CD14-positive monocyte (primary cell): ENCODE measurements around the gene INS. TPM values are rescaled to one million over a fixed set of nuclear protein-coding genes. Genes with fewer than 3 reads are reported as not detected.
"Not testable (repeated sequence)": the region's sequence is repeated elsewhere in the genome, so short reads cannot be mapped to it uniquely, and the experiment has no call there.

Experiments used
- DNase-seq, 3 donors: peaks; one replicate each; pipeline ENCODE4 v3.0.0-alpha.2; 2011 to 2022
- H2AFZ ChIP-seq: 2 replicates; pipeline ENCODE4 v1.6.0; 2012; ENCODE audit warnings: mild to moderate bottlenecking, low read depth, low read length, inconsistent platforms; ENCODE audit not compliant: insufficient read depth, poor library complexity, severe bottlenecking
- H3K27ac ChIP-seq, 2 donors: 1 replicate in 1 of 2; 2 replicates in 1 of 2; pipeline ENCODE4 v1.5.1; 2012 to 2013; ENCODE audit warnings: low read length in 2 of 2, control low read depth in 1 of 2, inconsistent platforms in 1 of 2, low read depth in 1 of 2, mild to moderate bottlenecking in 1 of 2
- H3K27me3 ChIP-seq, 2 donors: one replicate each; pipeline versions ENCODE4 v1.6.0 to v1.6.1; 2011 to 2013; ENCODE audit warnings: low read length in 2 of 2; ENCODE audit not compliant: control insufficient read depth in 2 of 2, insufficient read depth in 2 of 2
- H3K36me3 ChIP-seq, 2 donors: replicated peaks in 1 of 2; 1 replicate in 1 of 2; 2 replicates in 1 of 2; pipeline versions ENCODE4 v1.5.1 to v1.6.1; 2012 to 2013; ENCODE audit warnings: low read length in 2 of 2, control low read depth in 1 of 2, inconsistent platforms in 1 of 2, mild to moderate bottlenecking in 1 of 2; ENCODE audit not compliant: insufficient read depth in 2 of 2, control insufficient read depth in 1 of 2
- H3K4me1 ChIP-seq, 2 donors: 1 replicate in 1 of 2; 2 replicates in 1 of 2; pipeline versions ENCODE4 v1.5.1 to v1.6.1; 2012 to 2013; ENCODE audit warnings: low read length in 2 of 2, control low read depth in 1 of 2, inconsistent platforms in 1 of 2, mild to moderate bottlenecking in 1 of 2, moderate library complexity in 1 of 2; ENCODE audit not compliant: insufficient read depth in 2 of 2, control insufficient read depth in 1 of 2
- H3K4me2 ChIP-seq: replicated peaks from 2 replicates; pipeline ENCODE3; 2012; ENCODE audit warnings: low read length, moderate library complexity, mild to moderate bottlenecking; ENCODE audit not compliant: poor library complexity, severe bottlenecking; ENCODE audit errors: extremely low read depth
- H3K4me3 ChIP-seq, 3 experiments: fragments of 200-600 bp in 1 of 3; sonication (generic) in 1 of 3; replicated peaks in 1 of 3; 1 replicate in 2 of 3; 2 replicates in 1 of 3; pipeline ENCODE4 v1.5.1; 2011 to 2013; ENCODE audit warnings: low read length in 3 of 3, mild to moderate bottlenecking in 3 of 3, control low read depth in 2 of 3, low read depth in 2 of 3, inconsistent platforms in 1 of 3, moderate library complexity in 1 of 3
- H3K79me2 ChIP-seq: 2 replicates; pipeline ENCODE4 v1.6.0; 2012; ENCODE audit warnings: mild to moderate bottlenecking, control low read depth, inconsistent platforms, low read length, moderate library complexity; ENCODE audit not compliant: insufficient read depth
- H3K9ac ChIP-seq: 2 replicates; pipeline ENCODE4 v1.6.0; 2017; ENCODE audit warnings: low read length, mild to moderate bottlenecking; ENCODE audit not compliant: insufficient read depth, poor library complexity, severe bottlenecking
- H3K9me3 ChIP-seq, 2 donors: replicated peaks in 1 of 2; 1 replicate in 1 of 2; 2 replicates in 1 of 2; pipeline versions ENCODE4 v1.5.1 to v1.6.1; 2012 to 2013; ENCODE audit warnings: low read length in 2 of 2, control low read depth in 1 of 2; ENCODE audit not compliant: control insufficient read depth in 1 of 2, insufficient read depth in 1 of 2
- H4K20me1 ChIP-seq: 2 replicates; pipeline ENCODE4 v1.6.0; 2012; ENCODE audit warnings: mild to moderate bottlenecking, low read length, control low read depth, moderate library complexity; ENCODE audit not compliant: insufficient read depth
- H3K27ac Mint-ChIP-seq, 7 donors: one replicate each; pipeline ENCODE4 v1.8.0; 2020; ENCODE audit warnings: mild to moderate bottlenecking in 7 of 7, mixed read lengths in 7 of 7, moderate library complexity in 6 of 7, inconsistent platforms in 2 of 7
- H3K27me3 Mint-ChIP-seq, 3 donors: one replicate each; pipeline ENCODE4 v1.8.0; 2021 to 2022; ENCODE audit warnings: low read depth in 3 of 3, mild to moderate bottlenecking in 3 of 3, mixed read lengths in 3 of 3, moderate library complexity in 3 of 3, inconsistent platforms in 1 of 3
- H3K36me3 Mint-ChIP-seq, 2 donors: one replicate each; pipeline ENCODE4 v1.8.0; 2020; ENCODE audit warnings: mixed read lengths in 2 of 2, inconsistent platforms in 1 of 2, mild to moderate bottlenecking in 1 of 2
- H3K4me1 Mint-ChIP-seq: one replicate; pipeline ENCODE4 v1.8.0; 2020; ENCODE audit warnings: mild to moderate bottlenecking, mixed read lengths
- H3K4me3 Mint-ChIP-seq, 2 donors: one replicate each; pipeline ENCODE4 v1.8.0; 2020; ENCODE audit warnings: mild to moderate bottlenecking in 2 of 2, mixed read lengths in 2 of 2, moderate library complexity in 1 of 2
- H3K9me3 Mint-ChIP-seq, 7 donors: one replicate each; pipeline ENCODE4 v1.8.0; 2020 to 2022; ENCODE audit warnings: mixed read lengths in 7 of 7, mild to moderate bottlenecking in 6 of 7, moderate library complexity in 6 of 7, inconsistent platforms in 2 of 7
- WGBS: methylation state at CpG from one replicate; pipeline ENCODE4 v1.1.5; 2013; ENCODE audit warnings: missing lambda C conversion rate; ENCODE audit not compliant: insufficient coverage; 5-methylcytosine and 5-hydroxymethylcytosine counted together
- intact Hi-C, 2 donors: fragments of 100-400 bp; cut with micrococcal nuclease; formaldehyde crosslinking; loops; one replicate each; pipeline versions ENCODE4 v1.15.0 to v1.15.1; 2023
- polyA plus RNA-seq, 3 donors: library from polyadenylated mRNA; depleted of rRNA in 1 of 3; unstranded in 2 of 3; stranded (reverse) in 1 of 3; fragments of 300-500 nt in 2 of 3; fragments of >200 nt in 1 of 3; fragmentation: Illumina TruSeq in 2 of 3; gene quantifications; 1 replicate in 2 of 3; 2 replicates in 1 of 3; pipeline ENCODE4 v1.2.3, GENCODE V29; 2012 to 2021
- TF ChIP-seq, protein P1 (sequence below): fragments of 200-600 bp; IDR thresholded peaks from one replicate; pipeline ENCODE4 v1.8.0; 2022; ENCODE audit warnings: antibody characterized with exemption, mild to moderate bottlenecking

INS gene
- polyA plus RNA-seq, 3 donors = not detected

GRCh38 chr11:2178906-2179494 lies 18.0 kb upstream of the INS start:
- 75% methylated on average over 14 of the region's 16 CpGs for WGBS
- TF ChIP-seq, protein P1, sequence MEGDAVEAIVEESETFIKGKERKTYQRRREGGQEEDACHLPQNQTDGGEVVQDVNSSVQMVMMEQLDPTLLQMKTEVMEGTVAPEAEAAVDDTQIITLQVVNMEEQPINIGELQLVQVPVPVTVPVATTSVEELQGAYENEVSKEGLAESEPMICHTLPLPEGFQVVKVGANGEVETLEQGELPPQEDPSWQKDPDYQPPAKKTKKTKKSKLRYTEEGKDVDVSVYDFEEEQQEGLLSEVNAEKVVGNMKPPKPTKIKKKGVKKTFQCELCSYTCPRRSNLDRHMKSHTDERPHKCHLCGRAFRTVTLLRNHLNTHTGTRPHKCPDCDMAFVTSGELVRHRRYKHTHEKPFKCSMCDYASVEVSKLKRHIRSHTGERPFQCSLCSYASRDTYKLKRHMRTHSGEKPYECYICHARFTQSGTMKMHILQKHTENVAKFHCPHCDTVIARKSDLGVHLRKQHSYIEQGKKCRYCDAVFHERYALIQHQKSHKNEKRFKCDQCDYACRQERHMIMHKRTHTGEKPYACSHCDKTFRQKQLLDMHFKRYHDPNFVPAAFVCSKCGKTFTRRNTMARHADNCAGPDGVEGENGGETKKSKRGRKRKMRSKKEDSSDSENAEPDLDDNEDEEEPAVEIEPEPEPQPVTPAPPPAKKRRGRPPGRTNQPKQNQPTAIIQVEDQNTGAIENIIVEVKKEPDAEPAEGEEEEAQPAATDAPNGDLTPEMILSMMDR = no peak
- H3K4me1 ChIP-seq = no peaks in the 10 kb centered on the region
- H3K9me3 ChIP-seq = no peaks in the 10 kb centered on the region
- H3K4me3 ChIP-seq = no peak overlapping the region
- no peak overlapping the region for H3K9ac ChIP-seq
- H3K36me3 ChIP-seq = no peaks in the 10 kb centered on the region
- intact Hi-C loops = no loop called here
- H3K9me3 Mint-ChIP-seq = peaks cover 0 to 3% (median 0%) of the 10 kb centered on the region in 7 donors
- H3K36me3 Mint-ChIP-seq = no peaks in the 10 kb centered on the region
- H3K27me3 Mint-ChIP-seq = peaks cover 0 to 8% (median 7%) of the 10 kb centered on the region in 3 donors
- no peaks in the 10 kb centered on the region for H4K20me1 ChIP-seq
- H2AFZ ChIP-seq = no peak overlapping the region
- H3K27ac ChIP-seq = no peak overlapping the region
- H3K27me3 ChIP-seq = no peaks in the 10 kb centered on the region
- no peak overlapping the region for H3K4me3 Mint-ChIP-seq
- peak overlapping the region in 1 of 7 donors; percentile 65 for H3K27ac Mint-ChIP-seq
- H3K4me2 ChIP-seq = no peak overlapping the region
- no peaks in the 10 kb centered on the region for H3K79me2 ChIP-seq
- no peak for DNase-seq
- no peaks in the 10 kb centered on the region for H3K4me1 Mint-ChIP-seq

- H3K9me3 ChIP-seq, intact Hi-C loops, H3K4me1 Mint-ChIP-seq, H3K9ac ChIP-seq, H3K4me1 ChIP-seq, H3K27ac Mint-ChIP-seq, H3K4me3 Mint-ChIP-seq, H3K4me2 ChIP-seq, H3K9me3 Mint-ChIP-seq, H3K36me3 ChIP-seq, H4K20me1 ChIP-seq, H3K27me3 ChIP-seq, DNase-seq, H3K27ac ChIP-seq, H3K36me3 Mint-ChIP-seq, H3K27me3 Mint-ChIP-seq, H3K79me2 ChIP-seq, H3K4me3 ChIP-seq, H2AFZ ChIP-seq: not testable (repeated sequence)
- 81% methylated on average over 7 of the region's 16 CpGs for WGBS
Observed at GRCh38 chr11:2178055-2178773, 17.2 kb upstream of the INS start.
